ENCODE data around the gene CLOCK.

CLOCK gene

GRCh38 chr4:55530167-55530566 is 16.5 kb downstream of the CLOCK start:
- intact Hi-C loops (cut with micrococcal nuclease): no loop called here
- no peaks in the 10 kb centered on the region for H3K27me3 Mint-ChIP-seq
- H3K36me3 Mint-ChIP-seq (ENCODE audit: low read depth): peaks cover 8% of the 10 kb centered on the region
- H3K4me1 Mint-ChIP-seq (ENCODE audit: low read depth): peaks cover 14% of the 10 kb centered on the region
- no peak overlapping the region for H3K4me3 Mint-ChIP-seq
- H3K9me3 Mint-ChIP-seq: no peaks in the 10 kb centered on the region
- no peak overlapping the region for H3K27ac Mint-ChIP-seq

DNA sequence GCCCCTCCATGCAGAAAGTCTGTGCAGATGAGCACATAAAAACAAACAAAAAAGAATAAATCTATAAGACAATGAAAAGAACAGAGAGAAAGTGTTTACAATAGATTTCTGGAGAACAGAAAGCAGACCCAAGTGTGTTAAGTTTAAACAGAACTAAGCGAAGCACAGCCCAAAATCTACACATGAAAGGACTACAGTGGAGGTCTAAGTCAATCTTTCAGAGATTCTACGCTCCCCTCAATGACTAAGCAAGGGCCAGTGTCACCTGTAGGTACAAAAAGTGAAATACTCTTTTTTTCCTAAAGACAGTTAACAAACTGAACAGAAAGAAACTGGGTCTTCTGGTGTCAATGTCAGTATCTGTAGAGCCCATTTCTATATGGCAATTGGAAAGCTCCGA is 18.2 kb downstream of the CLOCK start:
- no peak overlapping the region for H3K4me3 Mint-ChIP-seq
- H3K9me3 Mint-ChIP-seq: no peaks in the 10 kb centered on the region
- intact Hi-C loops (cut with micrococcal nuclease): no loop called here
- peaks cover 8% of the 10 kb centered on the region for H3K36me3 Mint-ChIP-seq (ENCODE audit: low read depth)
- H3K27me3 Mint-ChIP-seq: no peaks in the 10 kb centered on the region
- H3K4me1 Mint-ChIP-seq (ENCODE audit: low read depth): peaks cover 14% of the 10 kb centered on the region
- H3K27ac Mint-ChIP-seq: no peak overlapping the region

DNA sequence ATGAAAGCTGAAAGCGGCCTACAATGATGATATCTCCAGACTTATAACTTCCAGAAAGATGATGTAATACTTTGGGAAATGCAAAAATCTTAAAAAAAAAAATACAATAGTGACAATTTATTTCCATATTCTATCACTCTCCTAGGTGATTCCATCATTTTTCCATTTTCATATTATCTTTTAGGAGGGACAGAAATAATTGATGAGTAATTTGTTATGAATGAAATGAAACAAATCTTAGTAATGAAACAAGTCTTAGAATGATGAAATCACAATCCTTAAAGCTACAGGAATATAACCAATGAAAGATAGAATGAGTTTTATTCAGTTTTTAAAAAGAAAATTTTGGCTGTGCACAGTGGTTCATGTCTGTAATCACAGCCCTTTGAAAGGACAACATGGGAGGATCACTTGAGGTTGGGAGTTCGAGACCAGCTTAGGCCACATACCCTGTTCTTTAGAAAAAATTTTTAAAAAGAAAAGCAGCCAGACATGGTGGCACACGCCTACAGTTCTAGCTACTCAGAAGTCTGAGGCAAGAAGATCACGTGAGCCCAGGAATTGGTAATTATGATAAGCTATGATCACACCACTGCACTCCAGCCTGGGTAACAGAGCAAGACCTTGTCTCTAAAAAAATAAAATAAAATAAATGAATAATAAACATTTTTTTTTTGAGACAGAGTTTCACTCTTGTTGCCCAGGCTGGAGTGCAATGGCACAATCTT is 21.7 kb downstream of the CLOCK start:
- H3K27me3 Mint-ChIP-seq: no peaks in the 10 kb centered on the region

DNA sequence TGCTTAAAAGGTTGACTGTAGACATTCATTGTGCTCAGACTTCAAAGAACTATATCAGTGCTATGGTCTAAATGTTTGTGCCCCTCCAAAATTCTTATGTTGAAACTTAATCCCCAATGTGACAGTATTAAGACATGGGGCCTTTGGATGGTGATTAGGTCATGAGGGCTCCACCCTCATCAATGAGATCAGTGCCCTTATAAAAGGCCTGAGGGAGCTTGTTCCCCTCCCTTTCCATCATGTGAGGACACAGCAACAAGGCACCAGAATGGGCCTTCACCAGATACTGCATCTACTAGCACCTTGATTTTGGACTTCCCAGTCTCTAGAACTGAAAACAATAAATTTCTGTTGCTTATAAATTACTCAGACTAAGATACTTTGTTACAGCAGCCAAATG is 28.3 kb downstream of the CLOCK start:
- H3K9me3 Mint-ChIP-seq: no peaks in the 10 kb centered on the region
- H3K4me1 Mint-ChIP-seq (ENCODE audit: low read depth): no peaks in the 10 kb centered on the region
- no peaks in the 10 kb centered on the region for H3K27me3 Mint-ChIP-seq
- no peak overlapping the region for H3K27ac Mint-ChIP-seq
- no peaks in the 10 kb centered on the region for H3K36me3 Mint-ChIP-seq (ENCODE audit: low read depth)
- H3K4me3 Mint-ChIP-seq: no peak overlapping the region
- intact Hi-C loops (cut with micrococcal nuclease): no loop called here

More for the DNA sequence above, 21.7 kb downstream of the CLOCK start:
- Mint-ChIP-seq H3K27ac (no peak overlapping the region), H3K9me3 (no peaks in the 10 kb centered on the region), H3K36me3 (ENCODE audit: low read depth) (no peaks in the 10 kb centered on the region), H3K4me1 (ENCODE audit: low read depth) (no peaks in the 10 kb centered on the region), H3K4me3 (no peak overlapping the region)
- intact Hi-C loops (cut with micrococcal nuclease): no loop called here

GRCh38 chr4:55517526-55518229 is 29.0 kb downstream of the CLOCK start:
- Mint-ChIP-seq H3K4me1 (ENCODE audit: low read depth) (no peaks in the 10 kb centered on the region), H3K9me3 (no peaks in the 10 kb centered on the region), H3K36me3 (ENCODE audit: low read depth) (no peaks in the 10 kb centered on the region), H3K27me3 (no peaks in the 10 kb centered on the region), H3K27ac (no peak overlapping the region), H3K4me3 (no peak overlapping the region)
- intact Hi-C loops (cut with micrococcal nuclease): no loop called here

DNA sequence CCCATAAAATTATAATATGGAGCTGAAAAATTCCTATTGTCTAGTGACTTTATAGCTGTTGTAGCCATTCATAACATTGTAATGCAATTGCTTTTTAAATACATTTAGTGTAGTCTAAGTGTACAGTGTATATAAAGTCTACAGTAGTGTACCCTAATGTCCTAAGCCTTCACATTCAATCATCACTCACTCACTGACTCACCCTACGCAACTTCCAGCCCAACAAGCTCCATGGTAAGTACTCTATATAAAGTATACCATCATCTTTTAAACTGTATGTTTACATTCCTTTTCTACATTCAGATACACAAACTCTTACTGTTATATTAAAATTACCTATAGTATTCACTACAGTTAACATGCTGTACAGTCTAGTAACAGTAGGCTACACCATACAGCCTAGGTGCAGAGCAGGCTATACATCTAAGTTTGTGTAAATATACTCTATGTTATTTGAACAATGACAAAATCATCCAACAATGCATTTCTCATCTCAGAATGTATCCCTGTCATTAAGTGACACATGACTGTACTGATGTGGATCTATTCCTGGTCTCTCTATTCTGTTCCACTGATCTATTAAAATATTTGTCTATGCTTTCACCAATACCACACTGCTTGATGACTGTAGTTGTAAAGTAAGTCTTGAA is 33.7 kb downstream of the CLOCK start:
- Mint-ChIP-seq H3K27me3 (no peaks in the 10 kb centered on the region), H3K27ac (no peak overlapping the region), H3K36me3 (ENCODE audit: low read depth) (peaks cover 6% of the 10 kb centered on the region), H3K9me3 (no peaks in the 10 kb centered on the region), H3K4me1 (ENCODE audit: low read depth) (peaks cover 12% of the 10 kb centered on the region), H3K4me3 (no peak overlapping the region)
- intact Hi-C loops (cut with micrococcal nuclease): no loop called here

DNA sequence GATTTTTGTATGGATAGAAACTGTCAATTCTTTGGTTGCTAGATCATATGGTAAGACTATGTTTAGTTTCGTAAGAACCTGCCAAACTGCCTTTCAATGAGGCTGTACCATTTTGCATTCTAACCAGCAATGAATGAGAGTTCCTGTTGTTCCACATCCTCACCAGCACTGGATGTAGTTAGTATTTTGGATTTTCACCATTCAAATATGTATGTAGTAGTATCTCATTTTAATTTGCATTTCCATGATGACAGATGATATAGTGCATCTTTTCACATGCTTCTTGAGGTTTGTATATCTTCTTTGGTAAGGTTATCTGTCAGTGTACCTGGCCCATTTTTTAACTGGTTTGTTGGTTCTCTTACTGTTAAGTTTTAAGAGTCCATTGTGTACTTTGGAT is 34.6 kb downstream of the CLOCK start:
- Mint-ChIP-seq H3K36me3 (ENCODE audit: low read depth) (peaks cover 6% of the 10 kb centered on the region), H3K9me3 (no peaks in the 10 kb centered on the region), H3K4me1 (ENCODE audit: low read depth) (peaks cover 12% of the 10 kb centered on the region), H3K27me3 (no peaks in the 10 kb centered on the region), H3K4me3 (no peak overlapping the region), H3K27ac (no peak overlapping the region)
- intact Hi-C loops (cut with micrococcal nuclease): no loop called here

GRCh38 chr4:55510685-55511084 is 36.0 kb downstream of the CLOCK start:
- peaks cover 12% of the 10 kb centered on the region for H3K4me1 Mint-ChIP-seq (ENCODE audit: low read depth)
- H3K36me3 Mint-ChIP-seq (ENCODE audit: low read depth): peaks cover 12% of the 10 kb centered on the region
- intact Hi-C loops (cut with micrococcal nuclease): no loop called here
- no peaks in the 10 kb centered on the region for H3K9me3 Mint-ChIP-seq
- H3K27me3 Mint-ChIP-seq: no peaks in the 10 kb centered on the region
- H3K4me3 Mint-ChIP-seq: no peak overlapping the region
- H3K27ac Mint-ChIP-seq: no peak overlapping the region

DNA sequence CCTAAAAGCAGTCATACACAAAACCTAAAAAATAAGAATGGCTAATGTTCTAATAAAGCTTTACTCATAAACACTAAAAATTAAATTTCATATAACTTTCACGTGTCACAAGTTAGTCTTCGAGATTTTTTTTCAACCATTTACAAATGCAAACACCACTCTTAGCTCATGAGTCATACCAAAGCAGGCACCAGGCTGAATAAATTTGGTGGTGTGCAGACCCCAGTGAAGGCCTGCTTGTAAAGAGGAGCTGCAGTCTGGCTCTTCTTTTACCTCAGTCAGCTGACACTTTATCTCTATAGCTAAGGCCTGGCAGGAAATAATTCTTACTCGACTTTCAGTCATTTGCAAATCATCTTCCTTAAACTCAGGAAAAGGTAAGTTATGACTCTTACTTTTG is 37.4 kb downstream of the CLOCK start:
- Mint-ChIP-seq H3K36me3 (ENCODE audit: low read depth) (peaks cover 13% of the 10 kb centered on the region), H3K27me3 (no peaks in the 10 kb centered on the region), H3K4me3 (no peak overlapping the region), H3K9me3 (no peaks in the 10 kb centered on the region), H3K4me1 (ENCODE audit: low read depth) (peaks cover 12% of the 10 kb centered on the region), H3K27ac (no peak overlapping the region)
- intact Hi-C loops (cut with micrococcal nuclease): no loop called here

DNA sequence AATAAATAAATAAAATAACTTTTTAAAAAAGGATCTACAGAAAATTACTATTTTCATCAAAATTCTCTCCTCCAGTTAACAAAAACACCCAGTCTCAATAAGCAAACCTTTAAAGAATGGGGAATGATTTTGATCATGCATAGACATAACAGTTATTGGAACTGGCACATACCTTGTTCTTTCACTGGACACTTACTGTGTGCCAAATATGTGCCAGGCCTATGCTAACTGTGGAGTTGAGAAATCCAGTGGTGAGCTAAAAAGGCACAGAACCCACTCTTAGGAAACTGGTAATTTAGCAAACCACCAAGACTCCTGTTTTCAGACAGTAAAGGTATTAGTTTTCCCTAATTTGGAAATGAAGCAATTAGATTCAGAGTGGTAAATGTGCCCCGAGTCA is 39.1 kb downstream of the CLOCK start:
- intact Hi-C loops (cut with micrococcal nuclease): no loop called here
- Mint-ChIP-seq H3K4me3 (no peak overlapping the region), H3K9me3 (no peaks in the 10 kb centered on the region), H3K27ac (no peak overlapping the region), H3K36me3 (ENCODE audit: low read depth) (peaks cover 24% of the 10 kb centered on the region), H3K4me1 (ENCODE audit: low read depth) (peaks cover 12% of the 10 kb centered on the region), H3K27me3 (no peaks in the 10 kb centered on the region)

DNA sequence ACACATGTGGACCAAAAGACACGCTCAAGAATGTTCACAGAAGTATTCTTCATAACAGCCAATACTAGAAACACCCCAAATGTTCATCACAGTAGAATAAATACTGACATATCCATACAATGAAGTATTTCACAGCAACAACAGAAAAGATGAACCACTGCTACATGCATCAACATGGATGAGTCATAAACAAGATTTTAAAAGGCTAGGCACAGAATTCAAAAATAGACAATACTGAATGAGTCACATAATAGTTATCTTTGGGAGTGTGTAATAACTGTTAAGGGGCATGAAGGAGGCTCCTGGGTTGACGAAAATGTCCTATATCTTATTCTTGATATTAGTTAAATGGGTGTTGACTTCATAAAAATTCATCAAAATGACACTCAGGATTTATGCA is 43.5 kb downstream of the CLOCK start:
- H3K9me3 Mint-ChIP-seq: no peaks in the 10 kb centered on the region
- peaks cover 46% of the 10 kb centered on the region for H3K36me3 Mint-ChIP-seq (ENCODE audit: low read depth)
- no peak overlapping the region for H3K4me3 Mint-ChIP-seq
- no peaks in the 10 kb centered on the region for H3K27me3 Mint-ChIP-seq
- H3K27ac Mint-ChIP-seq: no peak overlapping the region
- intact Hi-C loops (cut with micrococcal nuclease): no loop called here
- no peaks in the 10 kb centered on the region for H3K4me1 Mint-ChIP-seq (ENCODE audit: low read depth)

- Mint-ChIP-seq H3K27me3 (no peaks in the 10 kb centered on the region), H3K9me3 (no peaks in the 10 kb centered on the region), H3K36me3 (ENCODE audit: low read depth) (peaks cover 43% of the 10 kb centered on the region), H3K27ac (no peak overlapping the region), H3K4me3 (no peak overlapping the region), H3K4me1 (ENCODE audit: low read depth) (no peaks in the 10 kb centered on the region)
- intact Hi-C loops (cut with micrococcal nuclease): no loop called here
Observed at GRCh38 chr4:55500072-55500471, 46.6 kb downstream of the CLOCK start.

GRCh38 chr4:55499495-55499894 is 47.2 kb downstream of the CLOCK start:
- Mint-ChIP-seq H3K36me3 (ENCODE audit: low read depth) (peaks cover 46% of the 10 kb centered on the region), H3K9me3 (no peaks in the 10 kb centered on the region), H3K27me3 (no peaks in the 10 kb centered on the region), H3K27ac (no peak overlapping the region), H3K4me1 (ENCODE audit: low read depth) (no peaks in the 10 kb centered on the region), H3K4me3 (no peak overlapping the region)
- intact Hi-C loops (cut with micrococcal nuclease): no loop called here

- Mint-ChIP-seq H3K4me1 (ENCODE audit: low read depth) (no peaks in the 10 kb centered on the region), H3K27me3 (no peaks in the 10 kb centered on the region), H3K4me3 (no peak overlapping the region), H3K36me3 (ENCODE audit: low read depth) (peaks cover 43% of the 10 kb centered on the region), H3K27ac (no peak overlapping the region), H3K9me3 (no peaks in the 10 kb centered on the region)
- intact Hi-C loops (cut with micrococcal nuclease): no loop called here
Observed at GRCh38 chr4:55498051-55498450, 48.7 kb downstream of the CLOCK start.
